HepG2 (cell line): ENCODE data around the gene SMC6. TPM values are rescaled to one million over a fixed set of nuclear protein-coding genes. Genes with fewer than 3 reads are reported as not detected.

ENCODE experiments used
- ATAC-seq: fragments of 200-7000 bp; cut with Tn5 transposase; 3 replicates; pipeline ENCODE4 v1.9.1; 2020; ENCODE audit warnings: mild to moderate bottlenecking, moderate library complexity
- BruUV-seq: library from RNA; stranded (reverse); fragments of 400-500 nt; replicated peaks from 2 replicates; lab custom pipeline; 2021; lab: Mats Ljungman, UMichigan
- CTCF ChIA-PET: fragments of 300-600 bp; formaldehyde crosslinking; extraction: SDS; loops from one replicate; lab custom pipeline; 2021; ENCODE audit warnings: low total read pairs, inconsistent platforms, low intra/inter-chr PET ratio; lab: Yijun Ruan, JAX
- POLR2A ChIA-PET: fragments of 350-600 bp; sonication (Branson Sonifier 250); formaldehyde crosslinking; loops from one replicate; lab custom pipeline; 2020; ENCODE audit warnings: antibody characterized with exemption, inconsistent platforms; lab: Yijun Ruan, JAX
- DNase-seq: peaks from one replicate; pipeline ENCODE4 v3.0.0-alpha.2; 2015; ENCODE audit warnings: low spot score
- FAIRE-seq: peaks from 3 replicates; lab custom pipeline; 2011; peaks lifted over from hg19 to GRCh38; lab: Jason Lieb, UNC
- H2AFZ ChIP-seq: one replicate; pipeline ENCODE4 v1.6.1; 2011; ENCODE audit warnings: low read length, inconsistent platforms
- H3K27ac ChIP-seq: fragments of 300-600 bp; 3 replicates; pipeline ENCODE4 v1.8.0; 2011; ENCODE audit warnings: mixed run types, mild to moderate bottlenecking, mixed read lengths, low read length, inconsistent platforms; ENCODE audit not compliant: insufficient read depth; ENCODE audit errors: extremely low read length
- H3K27me3 ChIP-seq, 2 experiments: fragments of 200-600 bp in 1 of 2; 2 replicates in 1 of 2; 3 replicates in 1 of 2; pipeline versions ENCODE4 v1.6.0 to v1.8.0; 2011; ENCODE audit warnings: low read length in 2 of 2, mild to moderate bottlenecking in 2 of 2, moderate library complexity in 2 of 2, inconsistent platforms in 1 of 2; ENCODE audit not compliant: insufficient read depth in 2 of 2, control insufficient read depth in 1 of 2
- H3K36me3 ChIP-seq, 2 experiments: fragments of 200-600 bp in 1 of 2; replicated peaks in 1 of 2; 2 replicates in 1 of 2; 3 replicates in 1 of 2; pipeline versions ENCODE4 v1.5.1 to v1.8.0; 2011; ENCODE audit warnings: low read length in 2 of 2, inconsistent platforms in 1 of 2; ENCODE audit not compliant: insufficient read depth in 2 of 2, control insufficient read depth in 1 of 2
- H3K4me1 ChIP-seq: 2 replicates; pipeline ENCODE4 v1.5.1; 2012; ENCODE audit warnings: low read length, inconsistent platforms; ENCODE audit not compliant: insufficient read depth
- H3K4me2 ChIP-seq: 2 replicates; pipeline ENCODE4 v1.6.0; 2011; ENCODE audit warnings: low read depth, low read length, inconsistent platforms
- H3K4me3 ChIP-seq, 3 experiments: fragments of 200-600 bp in 1 of 3; sonication (generic), shearing (Covaris generic) in 1 of 3; replicated peaks in 1 of 3; 2 replicates each; pipeline ENCODE4 v1.5.1; 2011 to 2016; ENCODE audit warnings: low read length in 3 of 3, inconsistent platforms in 2 of 3, low read depth in 2 of 3, mild to moderate bottlenecking in 2 of 3, control low read depth in 1 of 3, mixed read lengths in 1 of 3; ENCODE audit not compliant: insufficient read depth in 1 of 3
- H3K79me2 ChIP-seq: one replicate; pipeline ENCODE4 v1.6.1; 2011; ENCODE audit warnings: low read length, inconsistent platforms; ENCODE audit not compliant: insufficient read depth
- H3K9ac ChIP-seq: 2 replicates; pipeline ENCODE4 v1.6.0; 2011; ENCODE audit warnings: mild to moderate bottlenecking, low read depth, low read length, inconsistent platforms; ENCODE audit not compliant: insufficient read depth
- H3K9me3 ChIP-seq: 2 replicates; pipeline ENCODE4 v1.5.1; 2012; ENCODE audit warnings: mild to moderate bottlenecking, low read length
- H4K20me1 ChIP-seq: 2 replicates; pipeline ENCODE4 v1.6.0; 2011; ENCODE audit warnings: inconsistent platforms, mild to moderate bottlenecking, low read length, moderate library complexity; ENCODE audit not compliant: insufficient read depth
- CBX2 ChIP-seq, 2 experiments: fragments of 200-600 bp in 1 of 2; sonication (generic); formaldehyde crosslinking in 1 of 2; IDR thresholded peaks; 2 replicates each; pipeline versions ENCODE4 v1.7.0 to v1.8.1; 2018 to 2022; ENCODE audit warnings: low read depth in 2 of 2, low read length in 1 of 2, mild to moderate bottlenecking in 1 of 2, missing genetic modification reagents in 1 of 2
- MAFF ChIP-seq: IDR thresholded peaks from 2 replicates; pipeline ENCODE4 v1.6.1; 2011; ENCODE audit warnings: low read depth, low read length, improper control_type of control experiment
- MAFK ChIP-seq, 2 experiments: IDR thresholded peaks in 1 of 2; conservative IDR thresholded peaks in 1 of 2; 2 replicates each; pipeline ENCODE4 v1.6.1; 2011; ENCODE audit warnings: improper control_type of control experiment in 2 of 2, low read length in 2 of 2
- MIER2 ChIP-seq: IDR thresholded peaks from 2 replicates; pipeline ENCODE4 v1.6.1; 2016; ENCODE audit warnings: missing biosample characterization, missing genetic modification reagents
- ZNF138 ChIP-seq: sonication (generic); formaldehyde crosslinking; IDR thresholded peaks from 2 replicates; pipeline ENCODE4 v1.5.0; 2020; ENCODE audit warnings: mild to moderate bottlenecking, low read depth, missing genetic modification reagents
- ZNF33B ChIP-seq: sonication (generic); formaldehyde crosslinking; IDR thresholded peaks from 2 replicates; pipeline ENCODE4 v1.5.1; 2020; ENCODE audit warnings: mild to moderate bottlenecking, missing genetic modification reagents
- WGBS: methylation state at CpG from one replicate; pipeline ENCODE4 v1.1.6; 2017; ENCODE audit warnings: low lambda C conversion rate; 5-methylcytosine and 5-hydroxymethylcytosine counted together
- in situ Hi-C: cut with HindIII; loops from 2 replicates; pipeline ENCODE4 v1.10.0; 2017; ENCODE audit warnings: low pct_unique_long_range_greater_than_20kb; ENCODE audit not compliant: extremely low pct_ligation_motif_present
- intact Hi-C: fragments of 100-400 bp; cut with micrococcal nuclease; formaldehyde crosslinking; loops from one replicate; pipeline ENCODE4 v1.10.0; 2022; ENCODE audit not compliant: unreplicated experiment
- polyA plus RNA-seq, 8 experiments: library from polyadenylated mRNA; depleted of rRNA in 3 of 8; stranded (reverse) in 7 of 8; unstranded in 1 of 8; fragments of >200 nt; fragmentation: Illumina TruSeq in 4 of 8; extraction: Trizol in 4 of 8; gene quantifications; 2 replicates each; pipeline versions ENCODE4 v1.2.1 to v1.2.3, GENCODE V29; 2011 to 2016; ENCODE audit warnings: low read depth in 4 of 8, missing spikeins in 1 of 8, mixed read lengths in 1 of 8; ENCODE audit not compliant: insufficient read depth in 1 of 8
- total RNA-seq, 5 experiments: library from RNA; depleted of rRNA; stranded (reverse); fragments of >200 nt; fragmentation: Illumina TruSeq; extraction: Trizol; gene quantifications; 2 replicates each; pipeline ENCODE4 v1.2.3, GENCODE V29; 2016; ENCODE audit warnings: low read depth in 1 of 5
- TF ChIP-seq, protein P1 (sequence below): sonication (generic); formaldehyde crosslinking; IDR thresholded peaks from 2 replicates; pipeline ENCODE4 v1.5.1; 2020; ENCODE audit warnings: missing genetic modification reagents, mild to moderate bottlenecking, borderline replicate concordance

The SMC6 gene
- total and polyA plus RNA-seq, 2 of the 13 experiments (the other 11 are each of a cell fraction or from before 2014, with no cell fraction given), result 18.9 to 55.3 TPM

GRCh38 chr2:17690776-17691175 is 62.8 kb downstream of the SMC6 start (continued):
- TF ChIP-seq ZNF33B (CRISPR knock-in tag) (no peak), MAFK (conservative IDR thresholded peaks at IDR 0.05 in 1 of 2, IDR thresholded peaks at IDR 0.05 in 1 of 2; ENCODE audit: low read length in 2 of 2) (peak; percentile 63 to 75)

DNA sequence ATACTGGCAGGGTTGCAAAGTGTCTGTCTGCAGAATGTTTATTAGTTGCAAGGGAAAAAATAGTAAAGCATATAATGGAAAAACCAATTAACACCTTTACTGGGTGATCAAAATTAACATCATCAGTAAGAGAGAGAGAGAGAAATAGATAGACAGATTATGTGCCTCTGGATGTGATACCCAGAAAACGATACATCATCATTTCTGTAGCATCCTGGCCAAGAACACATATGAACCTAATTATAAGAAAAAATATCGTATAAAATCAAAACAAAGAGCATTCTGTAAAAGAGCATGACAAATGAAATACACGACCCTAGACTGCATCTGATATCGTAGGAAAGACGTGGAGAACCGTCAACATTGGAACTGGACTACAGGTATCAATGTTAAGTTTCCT is 64.6 kb downstream of the SMC6 start:
- FAIRE-seq (no peak), ATAC-seq (no peak), DNase-seq (no peak)
- ChIA-PET POLR2A (no interaction called here), CTCF (no interaction called here)
- in situ Hi-C loops, result no loop called here
- H3K4me2 ChIP-seq, result no peak overlapping the region
- 97% methylated on average over 6 of the region's 6 CpGs for WGBS
- H3K36me3 ChIP-seq, result peaks cover 3 to 59% of the 10 kb centered on the region in 2 experiments; a peak in 4 of 5 replicates
- peaks cover 2% of the 10 kb centered on the region for H3K79me2 ChIP-seq
- peak; percentile 50 to 58 for TF ChIP-seq MAFK (conservative IDR thresholded peaks at IDR 0.05 in 1 of 2, IDR thresholded peaks at IDR 0.05 in 1 of 2; ENCODE audit: low read length in 2 of 2)
- TF ChIP-seq MIER2 (CRISPR knock-in tag), result no peak
- TF ChIP-seq, protein P1, sequence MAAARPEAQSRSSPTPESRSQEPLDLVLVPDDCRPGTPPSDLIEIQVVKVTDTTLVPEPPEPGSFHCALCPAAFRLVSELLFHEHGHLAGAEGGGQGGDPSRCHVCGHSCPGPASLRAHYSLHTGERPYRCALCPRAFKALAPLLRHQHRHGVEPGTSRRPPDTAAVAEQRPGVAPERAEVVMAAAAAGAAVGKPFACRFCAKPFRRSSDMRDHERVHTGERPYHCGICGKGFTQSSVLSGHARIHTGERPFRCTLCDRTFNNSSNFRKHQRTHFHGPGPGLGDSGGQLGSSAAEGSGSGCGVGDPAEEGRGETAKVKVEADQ (CRISPR knock-in tag), result no peak
- no peak for TF ChIP-seq CBX2 (IDR thresholded peaks at IDR 0.05; ENCODE audit: low read depth, low read length)
- no peak for TF ChIP-seq CBX2 (CRISPR knock-in tag; IDR thresholded peaks at IDR 0.05; ENCODE audit: low read depth)
- TF ChIP-seq MAFF, result peak; percentile 44; the same call in 1 of the 2 replicates
- TF ChIP-seq ZNF138 (CRISPR knock-in tag), result no peak
- no TSS peak for BruUV-seq
- H3K9me3 ChIP-seq, result no peaks in the 10 kb centered on the region
- no peaks in the 10 kb centered on the region for H3K27me3 ChIP-seq
- H3K4me3 ChIP-seq, result no peak overlapping the region
- H4K20me1 ChIP-seq, result no peaks in the 10 kb centered on the region
- intact Hi-C loops, result no loop called here
- H3K27ac ChIP-seq, result no peak overlapping the region
- H2AFZ ChIP-seq, result no peak overlapping the region
- 0 out of 2 replicates have a peak, but pooled peaks cover 5% of the 10 kb centered on the region for H3K4me1 ChIP-seq
- no peak overlapping the region for H3K9ac ChIP-seq
